Measurements from ENCODE around the gene C2orf74. TPM values are rescaled to one million over a fixed set of nuclear protein-coding genes. Genes with fewer than 3 reads are reported as not detected.

C2orf74 gene
- 10 to 100 TPM; 18.7 to 43.2 (median 33.2) TPM for total RNA-seq

DNA sequence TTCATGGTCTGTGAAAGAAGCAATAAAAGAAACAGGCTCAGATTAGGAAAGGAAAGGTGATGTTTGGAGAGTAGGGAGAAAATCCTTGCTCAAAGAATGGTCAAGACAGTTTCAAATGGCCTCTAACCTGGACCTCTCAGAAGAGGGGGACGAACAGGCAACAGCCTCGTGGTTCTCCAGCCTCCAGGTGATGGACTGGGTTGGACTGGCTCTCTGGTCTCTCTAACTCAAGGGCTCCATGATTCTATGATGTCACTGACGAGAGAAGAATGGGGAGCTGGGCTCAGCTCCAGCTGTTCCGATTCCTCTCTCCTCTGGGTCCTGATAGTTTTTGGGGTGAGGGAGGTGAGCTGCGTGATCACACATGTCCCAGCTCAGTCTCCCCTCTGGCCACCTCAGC lies at the start of gene C2orf74:
Gene C2orf74 (plus strand): TSS at position 301 of the 400 bp plus-strand sequence. CDS start 327 bp downstream, outside the sequence.
- H3K4me1 ChIP-seq, result no peaks in the 10 kb centered on the region
- H3K9me3 ChIP-seq, result no peaks in the 10 kb centered on the region
- H3K36me3 ChIP-seq, result peaks cover 14 to 83% (median 53%) of the 10 kb centered on the region in 4 donors
- no peak for DNase-seq (ENCODE audit: extremely low spot score)
- intact Hi-C loops (cut with DNase I), result no loop called here
- WGBS, result 88% methylated on average over 5 of the region's 5 CpGs
- no peak within 1 kb of the TSS for H3K27ac ChIP-seq (replicated peaks in 1 of 4)
- TF ChIP-seq EP300 (IDR thresholded peaks at IDR 0.05) (no peak), POLR2AphosphoS5 (IDR thresholded peaks at IDR 0.05) (no peak), POLR2A (IDR thresholded peaks at IDR 0.05; ENCODE audit: low read depth) (no peak)
- TF ChIP-seq, protein P1, sequence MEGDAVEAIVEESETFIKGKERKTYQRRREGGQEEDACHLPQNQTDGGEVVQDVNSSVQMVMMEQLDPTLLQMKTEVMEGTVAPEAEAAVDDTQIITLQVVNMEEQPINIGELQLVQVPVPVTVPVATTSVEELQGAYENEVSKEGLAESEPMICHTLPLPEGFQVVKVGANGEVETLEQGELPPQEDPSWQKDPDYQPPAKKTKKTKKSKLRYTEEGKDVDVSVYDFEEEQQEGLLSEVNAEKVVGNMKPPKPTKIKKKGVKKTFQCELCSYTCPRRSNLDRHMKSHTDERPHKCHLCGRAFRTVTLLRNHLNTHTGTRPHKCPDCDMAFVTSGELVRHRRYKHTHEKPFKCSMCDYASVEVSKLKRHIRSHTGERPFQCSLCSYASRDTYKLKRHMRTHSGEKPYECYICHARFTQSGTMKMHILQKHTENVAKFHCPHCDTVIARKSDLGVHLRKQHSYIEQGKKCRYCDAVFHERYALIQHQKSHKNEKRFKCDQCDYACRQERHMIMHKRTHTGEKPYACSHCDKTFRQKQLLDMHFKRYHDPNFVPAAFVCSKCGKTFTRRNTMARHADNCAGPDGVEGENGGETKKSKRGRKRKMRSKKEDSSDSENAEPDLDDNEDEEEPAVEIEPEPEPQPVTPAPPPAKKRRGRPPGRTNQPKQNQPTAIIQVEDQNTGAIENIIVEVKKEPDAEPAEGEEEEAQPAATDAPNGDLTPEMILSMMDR (IDR thresholded peaks at IDR 0.05), result no peak
- H3K27me3 ChIP-seq, result no peaks in the 10 kb centered on the region
- no peak within 1 kb of the TSS for H3K4me3 ChIP-seq

DNA sequence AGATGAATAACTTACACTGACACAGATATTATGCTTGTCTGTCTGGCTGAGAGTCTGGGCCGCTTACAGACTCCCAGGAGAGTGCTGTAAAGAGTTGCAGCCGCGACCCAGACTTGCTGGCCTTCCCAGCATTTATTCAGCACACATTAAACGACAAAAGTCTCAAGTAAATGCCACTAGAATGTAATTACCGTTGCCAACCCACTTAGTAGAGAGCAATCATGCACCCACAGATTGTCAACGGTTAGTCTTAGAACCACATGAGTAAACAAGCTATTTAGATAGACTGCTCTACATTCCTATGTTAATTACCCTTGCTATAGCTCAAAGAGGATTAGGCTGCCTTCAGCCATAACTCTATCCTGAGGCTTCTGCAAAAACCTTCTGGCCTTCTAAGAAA lies 47.8 kb upstream of the C2orf74 start:
- DNase-seq (ENCODE audit: extremely low spot score), result no peak
- intact Hi-C loops (cut with DNase I), result no loop called here
- Histone ChIP-seq H3K36me3 (peaks cover under 1 to 80% (median 48%) of the 10 kb centered on the region in 4 donors), H3K4me3 (no peak overlapping the region), H3K9me3 (no peaks in the 10 kb centered on the region), H3K27ac (replicated peaks in 1 of 4) (no peak overlapping the region), H3K4me1 (no peaks in the 10 kb centered on the region), H3K27me3 (no peaks in the 10 kb centered on the region)
- TF ChIP-seq POLR2AphosphoS5 (IDR thresholded peaks at IDR 0.05) (no peak), EP300 (IDR thresholded peaks at IDR 0.05) (no peak), POLR2A (IDR thresholded peaks at IDR 0.05; ENCODE audit: low read depth) (no peak)
- TF ChIP-seq, protein P1 (IDR thresholded peaks at IDR 0.05), result no peak
- WGBS, result 97% methylated on average over 6 of the region's 6 CpGs

DNA sequence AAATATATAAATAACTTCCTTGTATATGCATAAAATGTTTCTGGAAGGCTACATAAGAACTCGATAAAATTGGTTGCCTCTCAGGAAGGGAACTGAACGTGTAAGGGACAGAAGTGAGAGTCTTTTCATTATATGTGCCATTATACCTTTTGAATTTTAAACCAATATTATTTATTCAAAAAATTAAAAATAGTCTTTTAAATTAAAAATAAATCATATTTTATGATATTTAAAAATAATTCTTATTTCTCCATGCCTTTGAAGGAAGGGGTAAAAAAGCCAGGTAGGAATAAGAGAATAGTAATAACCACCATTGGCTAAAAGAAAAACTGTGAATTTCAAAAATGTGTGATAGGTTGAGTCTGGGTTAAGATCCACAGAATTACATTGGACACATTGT lies 45.7 kb upstream of the C2orf74 start:
- Histone ChIP-seq H3K27ac (replicated peaks in 1 of 4) (no peak overlapping the region), H3K4me3 (no peak overlapping the region), H3K27me3 (no peaks in the 10 kb centered on the region), H3K9me3 (no peaks in the 10 kb centered on the region), H3K36me3 (peaks cover 6 to 82% (median 51%) of the 10 kb centered on the region in 4 donors), H3K4me1 (no peaks in the 10 kb centered on the region)
- WGBS, result 98% methylated on average over 2 of the region's 2 CpGs
- intact Hi-C loops (cut with DNase I), result no loop called here
- DNase-seq (ENCODE audit: extremely low spot score), result no peak
- TF ChIP-seq, protein P1 (IDR thresholded peaks at IDR 0.05), result no peak
- TF ChIP-seq EP300 (IDR thresholded peaks at IDR 0.05) (no peak), POLR2A (IDR thresholded peaks at IDR 0.05; ENCODE audit: low read depth) (no peak), POLR2AphosphoS5 (IDR thresholded peaks at IDR 0.05) (no peak)

DNA sequence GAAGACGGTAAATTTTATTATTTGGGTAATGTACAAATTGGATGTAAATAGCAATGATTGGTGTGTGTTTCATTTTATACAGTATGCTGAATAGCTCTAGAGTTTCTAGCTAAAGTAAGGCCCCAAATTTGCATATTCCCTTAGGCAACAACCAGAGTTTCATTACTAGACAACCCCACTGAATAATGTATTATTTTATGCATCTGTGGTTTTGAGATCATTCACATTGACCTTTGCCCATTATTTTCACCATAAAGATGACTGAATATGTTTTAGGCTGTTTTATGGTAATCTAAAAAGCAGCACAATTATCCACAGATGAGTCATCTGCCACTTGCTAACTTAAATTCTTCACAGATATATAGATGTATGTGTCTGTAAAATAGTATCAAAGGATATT lies 44.5 kb upstream of the C2orf74 start:
- DNase-seq (ENCODE audit: extremely low spot score), result no peak
- intact Hi-C loops (cut with DNase I), result no loop called here
- Histone ChIP-seq H3K27me3 (no peaks in the 10 kb centered on the region), H3K4me3 (no peak overlapping the region), H3K27ac (replicated peaks in 1 of 4) (no peak overlapping the region), H3K36me3 (peaks cover 6 to 79% (median 51%) of the 10 kb centered on the region in 4 donors), H3K4me1 (no peaks in the 10 kb centered on the region), H3K9me3 (no peaks in the 10 kb centered on the region)
- WGBS, result 95% methylated on average over 1 of the region's 1 CpG
- TF ChIP-seq EP300 (IDR thresholded peaks at IDR 0.05), result no peak
- TF ChIP-seq POLR2A (IDR thresholded peaks at IDR 0.05; ENCODE audit: low read depth), result no peak
- TF ChIP-seq, protein P1 (IDR thresholded peaks at IDR 0.05), result no peak
- no peak for TF ChIP-seq POLR2AphosphoS5 (IDR thresholded peaks at IDR 0.05)

DNA sequence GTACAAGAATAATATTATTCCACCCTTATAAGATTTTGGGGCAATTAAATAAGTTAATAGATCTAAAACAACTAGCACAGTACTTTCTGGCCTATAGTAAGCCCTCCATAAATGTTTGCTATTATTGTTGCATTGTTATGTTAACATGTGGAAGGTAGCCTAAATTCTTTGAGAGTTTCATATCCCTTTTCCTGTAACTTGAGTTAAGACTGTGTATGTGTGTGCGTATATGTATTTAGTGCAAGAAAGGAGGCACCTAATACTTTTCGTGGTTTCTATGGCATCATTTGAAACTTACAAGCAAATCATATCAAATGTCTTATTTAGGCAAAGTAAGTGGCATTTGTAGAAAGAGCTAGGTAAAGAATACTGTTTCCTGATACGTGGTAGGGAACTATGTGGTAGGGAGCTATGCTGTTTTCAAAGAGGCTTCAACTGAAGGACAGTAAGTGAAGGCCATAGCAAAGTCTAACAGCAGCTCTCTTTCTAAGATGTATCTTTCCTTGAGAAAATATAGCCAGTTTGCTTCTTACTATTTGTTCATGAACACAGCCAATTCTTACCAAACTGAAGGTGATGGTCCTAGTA lies 36.8 kb upstream of the C2orf74 start:
- intact Hi-C loops (cut with DNase I), result no loop called here
- Histone ChIP-seq H3K27ac (replicated peaks in 1 of 4) (no peak overlapping the region), H3K4me1 (no peaks in the 10 kb centered on the region), H3K4me3 (no peak overlapping the region), H3K36me3 (peaks cover 0 to 23% (median 9%) of the 10 kb centered on the region in 4 donors), H3K27me3 (no peaks in the 10 kb centered on the region), H3K9me3 (peaks cover 0 to 10% (median 4%) of the 10 kb centered on the region in 4 donors)
- DNase-seq (ENCODE audit: extremely low spot score), result no peak
- TF ChIP-seq POLR2A (IDR thresholded peaks at IDR 0.05; ENCODE audit: low read depth) (no peak), EP300 (IDR thresholded peaks at IDR 0.05) (no peak), POLR2AphosphoS5 (IDR thresholded peaks at IDR 0.05) (no peak)
- TF ChIP-seq, protein P1 (IDR thresholded peaks at IDR 0.05), result no peak
- WGBS, result 94% methylated on average over 3 of the region's 3 CpGs
